GM12873 (cell line): ENCODE results near the gene RFPL3.

Experiments
- TF ChIP-seq, protein P1 (sequence below): IDR thresholded peaks from 2 replicates; pipeline ENCODE4 v1.5.1; 2012; ENCODE audit warnings: low read depth, mild to moderate bottlenecking, moderate library complexity, low read length, control low read depth; ENCODE audit not compliant: insufficient read depth; ENCODE audit errors: missing control alignments

The RFPL3 gene

DNA sequence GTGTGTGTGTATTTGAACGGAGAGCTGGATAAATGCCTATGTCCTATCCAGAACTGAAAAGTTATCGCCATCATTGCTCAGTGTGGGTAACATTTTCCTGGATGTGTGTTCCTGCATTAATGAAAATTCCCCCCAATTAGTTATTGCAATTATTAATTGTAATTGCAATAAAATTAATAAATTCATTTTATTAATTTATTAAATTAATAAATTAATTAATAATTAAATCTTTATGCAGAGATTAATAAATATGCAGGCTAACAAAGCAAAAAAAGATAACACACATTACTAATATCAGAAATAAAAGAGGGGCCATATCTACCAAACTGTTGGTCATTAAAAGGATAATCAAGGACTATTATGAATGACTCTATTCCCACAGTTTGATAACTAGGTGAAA, 3.6 kb downstream of the RFPL3 start:
- TF ChIP-seq, protein P1, sequence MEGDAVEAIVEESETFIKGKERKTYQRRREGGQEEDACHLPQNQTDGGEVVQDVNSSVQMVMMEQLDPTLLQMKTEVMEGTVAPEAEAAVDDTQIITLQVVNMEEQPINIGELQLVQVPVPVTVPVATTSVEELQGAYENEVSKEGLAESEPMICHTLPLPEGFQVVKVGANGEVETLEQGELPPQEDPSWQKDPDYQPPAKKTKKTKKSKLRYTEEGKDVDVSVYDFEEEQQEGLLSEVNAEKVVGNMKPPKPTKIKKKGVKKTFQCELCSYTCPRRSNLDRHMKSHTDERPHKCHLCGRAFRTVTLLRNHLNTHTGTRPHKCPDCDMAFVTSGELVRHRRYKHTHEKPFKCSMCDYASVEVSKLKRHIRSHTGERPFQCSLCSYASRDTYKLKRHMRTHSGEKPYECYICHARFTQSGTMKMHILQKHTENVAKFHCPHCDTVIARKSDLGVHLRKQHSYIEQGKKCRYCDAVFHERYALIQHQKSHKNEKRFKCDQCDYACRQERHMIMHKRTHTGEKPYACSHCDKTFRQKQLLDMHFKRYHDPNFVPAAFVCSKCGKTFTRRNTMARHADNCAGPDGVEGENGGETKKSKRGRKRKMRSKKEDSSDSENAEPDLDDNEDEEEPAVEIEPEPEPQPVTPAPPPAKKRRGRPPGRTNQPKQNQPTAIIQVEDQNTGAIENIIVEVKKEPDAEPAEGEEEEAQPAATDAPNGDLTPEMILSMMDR, result no peak

DNA sequence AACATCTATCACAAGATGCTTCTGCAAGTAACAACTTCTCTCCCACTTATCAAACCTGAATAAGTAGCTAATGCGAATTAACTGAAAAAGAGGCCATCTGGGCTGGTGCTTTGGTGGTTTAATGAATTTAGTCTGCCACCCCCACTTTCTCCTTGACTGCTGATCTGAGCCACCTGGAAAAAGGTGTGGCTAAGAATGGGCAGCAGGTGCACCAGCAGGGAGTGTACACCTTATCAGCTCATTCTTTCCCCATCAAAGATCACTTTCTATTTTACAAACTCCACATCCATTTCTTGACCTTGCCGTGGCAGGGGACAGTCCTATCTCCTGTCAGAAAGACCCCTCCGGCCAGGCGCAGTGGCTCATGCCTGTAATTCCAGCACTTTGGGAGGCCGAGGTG, 6.5 kb downstream of the RFPL3 start:
- TF ChIP-seq, protein P1, result no peak

DNA sequence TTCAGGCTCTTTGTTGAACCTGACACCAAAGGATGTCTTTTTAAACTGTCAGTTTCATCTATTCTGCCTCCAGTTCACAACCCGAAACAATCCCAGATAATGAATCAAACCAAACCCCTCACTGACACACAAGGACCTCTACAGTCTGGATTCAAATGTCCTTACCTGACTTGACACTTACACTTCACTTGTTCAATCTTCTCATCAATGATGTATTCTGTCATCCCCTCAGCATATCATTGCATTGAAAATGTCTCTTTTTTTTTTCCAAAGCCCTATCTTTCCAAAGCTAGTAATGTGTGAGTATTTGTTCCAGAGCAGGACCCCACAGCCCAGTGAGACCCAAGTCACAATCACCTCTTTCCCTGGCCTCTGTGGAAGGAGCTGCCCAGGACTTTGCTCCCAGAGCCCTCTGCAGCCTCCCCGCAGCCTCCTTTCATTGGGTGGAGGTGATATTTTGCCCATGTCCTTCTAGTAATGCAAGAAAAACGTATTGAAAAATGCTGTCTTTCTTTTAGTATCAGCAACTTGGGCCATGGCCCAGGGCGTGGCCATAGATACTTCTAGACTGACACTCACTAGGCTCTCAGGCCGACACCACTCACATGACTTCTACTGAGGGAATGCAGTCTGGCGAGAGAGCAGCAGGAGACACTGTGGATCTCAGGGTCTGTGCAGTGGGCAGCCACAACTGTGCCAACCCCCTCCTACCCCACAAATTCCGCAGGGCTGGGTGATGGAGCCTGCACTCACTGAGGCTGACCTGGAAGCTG, 18.2 kb downstream of the RFPL3 start:
- TF ChIP-seq, protein P1, result no peak

DNA sequence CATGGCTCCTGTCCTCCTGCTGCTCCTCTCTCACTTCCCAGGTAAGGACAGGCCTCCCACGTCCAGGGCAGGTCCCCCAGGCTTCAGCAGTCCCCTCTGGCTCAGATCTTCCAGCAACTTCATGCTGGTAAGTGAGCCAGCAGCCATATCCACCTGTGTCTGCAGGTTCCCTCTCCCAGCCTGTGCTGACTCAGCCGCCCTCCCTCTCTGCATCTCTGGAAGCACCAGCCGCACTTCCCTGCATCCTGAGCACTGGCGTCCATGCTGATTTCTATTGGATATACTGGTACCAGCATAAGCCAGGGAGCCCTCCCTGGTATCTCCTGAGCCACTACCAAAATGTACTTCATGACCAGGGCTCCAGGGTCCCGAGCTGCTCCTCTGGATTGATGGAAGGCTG, 19.0 kb downstream of the RFPL3 start:
- TF ChIP-seq, protein P1, result no peak

DNA sequence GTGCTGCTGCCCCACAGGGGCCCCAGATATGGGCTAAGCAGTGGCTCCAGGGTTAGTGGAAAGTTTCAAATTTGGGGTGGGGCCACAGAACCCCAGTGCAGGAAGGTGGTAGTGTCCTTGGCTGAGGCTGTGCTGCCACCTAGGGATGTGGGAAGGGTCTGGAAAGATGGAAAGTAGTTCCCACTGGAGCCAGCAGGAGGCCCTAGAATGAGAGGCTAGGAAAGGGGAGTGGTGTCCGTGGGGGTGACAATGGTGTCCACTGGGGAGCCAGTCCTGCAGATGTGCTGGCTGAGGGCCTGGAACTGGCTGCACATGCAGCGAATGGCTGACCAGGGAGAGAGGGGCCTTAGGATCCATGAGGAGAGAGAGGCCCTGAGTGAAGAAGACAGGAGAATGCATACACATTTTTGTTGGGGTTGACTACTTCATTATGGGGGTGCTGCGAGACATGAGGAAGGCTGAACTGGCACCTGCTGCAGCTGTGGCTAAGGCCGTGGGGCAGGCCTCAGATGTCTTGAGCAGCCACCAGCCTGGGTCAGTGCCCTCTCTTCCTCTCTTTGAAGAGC, 21.1 kb downstream of the RFPL3 start:
- TF ChIP-seq, protein P1, result peak; percentile 67

DNA sequence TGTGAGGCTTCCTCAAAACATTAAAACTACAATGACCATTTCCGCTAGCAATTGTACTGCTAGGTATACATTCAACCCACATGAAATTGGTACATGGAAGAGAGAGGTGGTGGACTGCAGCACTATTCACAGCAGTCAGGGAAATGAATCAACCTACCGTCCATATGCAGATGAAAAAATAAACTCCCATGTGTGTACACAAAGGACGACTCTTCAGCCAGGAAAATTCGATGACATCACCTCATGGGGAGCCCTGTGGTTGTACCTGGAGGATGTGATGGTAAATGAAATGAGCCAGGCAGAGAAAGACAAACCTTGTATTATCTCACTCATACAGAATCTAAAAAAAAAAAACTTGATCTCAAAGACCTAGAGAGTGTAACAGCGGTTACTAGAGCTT, 23.3 kb downstream of the RFPL3 start:
- TF ChIP-seq, protein P1, result no peak

DNA sequence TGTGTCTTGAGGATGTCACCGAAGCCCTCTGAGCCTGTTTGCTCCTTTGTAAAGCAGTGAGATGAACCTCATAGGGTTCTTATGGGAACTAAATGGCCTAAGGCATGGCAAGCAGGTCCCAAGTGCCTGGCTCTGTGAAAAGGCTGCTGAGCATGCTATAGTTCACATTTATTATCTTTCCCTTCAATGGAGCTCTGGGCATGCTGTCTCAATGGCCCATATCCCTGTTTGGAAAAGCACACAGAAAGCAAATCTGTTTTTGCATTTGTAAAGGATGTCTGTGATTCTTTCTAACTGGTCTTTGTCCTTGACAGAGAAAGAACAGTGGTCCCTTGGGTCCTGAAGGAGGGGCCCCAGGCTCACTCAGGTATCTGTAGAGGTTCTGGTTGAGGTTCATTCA, 28.0 kb downstream of the RFPL3 start:
- TF ChIP-seq, protein P1, result no peak
